WTC11 (cell line): ENCODE results near the gene SHOX. TPM values are rescaled to one million over a fixed set of nuclear protein-coding genes. Genes with fewer than 3 reads are reported as not detected.
"Not testable (repeated sequence)": the region's sequence is repeated elsewhere in the genome, so short reads cannot be mapped to it uniquely, and the experiment has no call there.

Experiments
- ATAC-seq: fragments of 200-7000 bp; cut with Tn5 transposase; 2 replicates; pipeline ENCODE4 v1.10.0; 2021; ENCODE audit warnings: mild to moderate bottlenecking, moderate library complexity
- CTCF ChIA-PET: fragments of 300-600 bp; sonication (Branson Sonifier 250); formaldehyde crosslinking; loops from one replicate; lab custom pipeline; 2021; ENCODE audit warnings: antibody characterized with exemption; lab: Charles Lee
- POLR2A ChIA-PET: fragments of 350-600 bp; sonication (Branson Sonifier 250); formaldehyde crosslinking; loops from one replicate; lab custom pipeline; 2021; ENCODE audit warnings: antibody characterized with exemption; lab: Charles Lee
- DNase-seq: peaks from one replicate; pipeline ENCODE4 v3.0.0; 2021; ENCODE audit warnings: low spot score
- H3K27ac Mint-ChIP-seq: 2 replicates; pipeline ENCODE4 v1.8.0; 2021; ENCODE audit warnings: mixed read lengths
- H3K27me3 Mint-ChIP-seq: 2 replicates; pipeline ENCODE4 v1.8.0; 2021; ENCODE audit warnings: low read depth, mild to moderate bottlenecking, moderate library complexity, mixed read lengths
- H3K36me3 Mint-ChIP-seq: 2 replicates; pipeline ENCODE4 v1.8.0; 2021; ENCODE audit warnings: mixed read lengths
- H3K4me1 Mint-ChIP-seq: 2 replicates; pipeline ENCODE4 v1.8.0; 2022; ENCODE audit warnings: mixed read lengths
- H3K4me3 Mint-ChIP-seq: 2 replicates; pipeline ENCODE4 v1.8.0; 2021; ENCODE audit warnings: mild to moderate bottlenecking, moderate library complexity, mixed read lengths
- H3K9me3 Mint-ChIP-seq: 2 replicates; pipeline ENCODE4 v1.8.0; 2021; ENCODE audit warnings: mixed read lengths
- EMX1 ChIP-seq: fragments of 250-450 bp; sonication (Bioruptor Pico); IDR thresholded peaks from 2 replicates; pipeline ENCODE4 v1.8.0; 2021; ENCODE audit warnings: mild to moderate bottlenecking
- GRHL2 ChIP-seq: fragments of 250-450 bp; sonication (Bioruptor Pico); IDR thresholded peaks from 2 replicates; pipeline ENCODE4 v1.8.0; 2022; ENCODE audit warnings: mild to moderate bottlenecking, moderate library complexity; ENCODE audit not compliant: insufficient replicate concordance, severe bottlenecking
- HMGA2 ChIP-seq: fragments of 250-450 bp; sonication (Bioruptor Pico); IDR thresholded peaks from 2 replicates; pipeline ENCODE4 v1.4.0; 2021; ENCODE audit warnings: mild to moderate bottlenecking, moderate library complexity
- IRF2 ChIP-seq: sonication (generic); formaldehyde crosslinking; IDR thresholded peaks from 2 replicates; pipeline ENCODE4 v1.8.0; 2022; ENCODE audit warnings: low read depth, missing genetic modification reagents, borderline replicate concordance
- JAZF1 ChIP-seq: fragments of 250-450 bp; sonication (Bioruptor Pico); IDR thresholded peaks from 2 replicates; pipeline ENCODE4 v1.9.0; 2021; ENCODE audit warnings: moderate library complexity, mild to moderate bottlenecking, inconsistent platforms
- RORB ChIP-seq: fragments of 250-450 bp; sonication (Bioruptor Pico); IDR thresholded peaks from 2 replicates; pipeline ENCODE4 v1.9.0; 2021; ENCODE audit warnings: mild to moderate bottlenecking
- TEAD4 ChIP-seq: sonication (generic); formaldehyde crosslinking; IDR thresholded peaks from 2 replicates; pipeline ENCODE4 v1.8.0; 2022; ENCODE audit warnings: mild to moderate bottlenecking, missing genetic modification reagents
- TP53 ChIP-seq: sonication (generic); formaldehyde crosslinking; IDR thresholded peaks from 2 replicates; pipeline ENCODE4 v1.8.1; 2023; ENCODE audit warnings: mild to moderate bottlenecking, missing genetic modification reagents
- ZBTB21 ChIP-seq: sonication (generic); formaldehyde crosslinking; IDR thresholded peaks from 2 replicates; pipeline ENCODE4 v1.8.1; 2023; ENCODE audit warnings: mild to moderate bottlenecking, missing genetic modification reagents, borderline replicate concordance
- ZNF138 ChIP-seq: sonication (generic); formaldehyde crosslinking; conservative IDR thresholded peaks from 2 replicates; pipeline ENCODE4 v1.8.1; 2022; ENCODE audit warnings: mild to moderate bottlenecking, moderate library complexity, missing genetic modification reagents
- ZNF232 ChIP-seq: sonication (generic); formaldehyde crosslinking; IDR thresholded peaks from 2 replicates; pipeline ENCODE4 v1.8.0; 2022; ENCODE audit warnings: mild to moderate bottlenecking, missing genetic modification reagents
- ZNF512 ChIP-seq: sonication (generic); formaldehyde crosslinking; IDR thresholded peaks from 2 replicates; pipeline ENCODE4 v1.8.1; 2022; ENCODE audit warnings: missing genetic modification reagents, borderline replicate concordance
- total RNA-seq: library from RNA; stranded (reverse); gene quantifications from 3 replicates; pipeline ENCODE4 v1.2.3, GENCODE V29; 2021
- TF ChIP-seq, protein P1 (sequence below): sonication (generic); formaldehyde crosslinking; conservative IDR thresholded peaks from 2 replicates; pipeline ENCODE4 v1.8.1; 2023; ENCODE audit warnings: mild to moderate bottlenecking, low read depth, missing genetic modification reagents, moderate library complexity
- TF ChIP-seq, protein P2 (sequence below): sonication (generic); formaldehyde crosslinking; IDR thresholded peaks from 2 replicates; pipeline ENCODE4 v1.8.1; 2022; ENCODE audit warnings: low read depth, mild to moderate bottlenecking, moderate library complexity, missing genetic modification reagents, borderline replicate concordance
- TF ChIP-seq, protein P3 (sequence below): fragments of 250-450 bp; sonication (Bioruptor Pico); IDR thresholded peaks from 2 replicates; pipeline ENCODE4 v1.9.0; 2021; ENCODE audit warnings: mild to moderate bottlenecking
- TF ChIP-seq, protein P4 (sequence below): sonication (generic); formaldehyde crosslinking; IDR thresholded peaks from 2 replicates; pipeline ENCODE4 v1.8.1; 2023; ENCODE audit warnings: mild to moderate bottlenecking, missing genetic modification reagents, moderate library complexity

The SHOX gene
- total RNA-seq, 1 experiment from 2014 or later, result 0.09 TPM

GRCh38 chrX:625137-625691 is 5.4 kb upstream of the SHOX start:
- peaks cover 65% of the 10 kb centered on the region for H3K4me1 Mint-ChIP-seq
- no peaks in the 10 kb centered on the region for H3K9me3 Mint-ChIP-seq
- TF ChIP-seq GRHL2 (no peak), EMX1 (CRISPR knock-in tag) (no peak), HMGA2 (CRISPR knock-in tag) (no peak), ZBTB21 (CRISPR knock-in tag) (no peak), RORB (CRISPR knock-in tag) (no peak)
- TF ChIP-seq, protein P1, sequence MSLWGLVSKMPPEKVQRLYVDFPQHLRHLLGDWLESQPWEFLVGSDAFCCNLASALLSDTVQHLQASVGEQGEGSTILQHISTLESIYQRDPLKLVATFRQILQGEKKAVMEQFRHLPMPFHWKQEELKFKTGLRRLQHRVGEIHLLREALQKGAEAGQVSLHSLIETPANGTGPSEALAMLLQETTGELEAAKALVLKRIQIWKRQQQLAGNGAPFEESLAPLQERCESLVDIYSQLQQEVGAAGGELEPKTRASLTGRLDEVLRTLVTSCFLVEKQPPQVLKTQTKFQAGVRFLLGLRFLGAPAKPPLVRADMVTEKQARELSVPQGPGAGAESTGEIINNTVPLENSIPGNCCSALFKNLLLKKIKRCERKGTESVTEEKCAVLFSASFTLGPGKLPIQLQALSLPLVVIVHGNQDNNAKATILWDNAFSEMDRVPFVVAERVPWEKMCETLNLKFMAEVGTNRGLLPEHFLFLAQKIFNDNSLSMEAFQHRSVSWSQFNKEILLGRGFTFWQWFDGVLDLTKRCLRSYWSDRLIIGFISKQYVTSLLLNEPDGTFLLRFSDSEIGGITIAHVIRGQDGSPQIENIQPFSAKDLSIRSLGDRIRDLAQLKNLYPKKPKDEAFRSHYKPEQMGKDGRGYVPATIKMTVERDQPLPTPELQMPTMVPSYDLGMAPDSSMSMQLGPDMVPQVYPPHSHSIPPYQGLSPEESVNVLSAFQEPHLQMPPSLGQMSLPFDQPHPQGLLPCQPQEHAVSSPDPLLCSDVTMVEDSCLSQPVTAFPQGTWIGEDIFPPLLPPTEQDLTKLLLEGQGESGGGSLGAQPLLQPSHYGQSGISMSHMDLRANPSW, result no peak
- TF ChIP-seq, protein P2, sequence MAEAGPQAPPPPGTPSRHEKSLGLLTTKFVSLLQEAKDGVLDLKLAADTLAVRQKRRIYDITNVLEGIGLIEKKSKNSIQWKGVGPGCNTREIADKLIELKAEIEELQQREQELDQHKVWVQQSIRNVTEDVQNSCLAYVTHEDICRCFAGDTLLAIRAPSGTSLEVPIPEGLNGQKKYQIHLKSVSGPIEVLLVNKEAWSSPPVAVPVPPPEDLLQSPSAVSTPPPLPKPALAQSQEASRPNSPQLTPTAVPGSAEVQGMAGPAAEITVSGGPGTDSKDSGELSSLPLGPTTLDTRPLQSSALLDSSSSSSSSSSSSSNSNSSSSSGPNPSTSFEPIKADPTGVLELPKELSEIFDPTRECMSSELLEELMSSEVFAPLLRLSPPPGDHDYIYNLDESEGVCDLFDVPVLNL (CRISPR knock-in tag), result no peak
- TF ChIP-seq, all 79 proteins: peak for 0
- POLR2A ChIA-PET, result no interaction called here
- peaks cover 100% of the 10 kb centered on the region for H3K27me3 Mint-ChIP-seq
- DNase-seq (no peak), ATAC-seq (no peak)
- no peak overlapping the region for H3K27ac Mint-ChIP-seq
- CTCF ChIA-PET, result no interaction called here
- peaks cover 18% of the 10 kb centered on the region for H3K36me3 Mint-ChIP-seq
- peak overlapping the region; percentile 47 for H3K4me3 Mint-ChIP-seq

- DNase-seq, POLR2A ChIA-PET, ATAC-seq, H3K9me3 Mint-ChIP-seq, CTCF ChIA-PET, H3K27ac Mint-ChIP-seq, H3K4me3 Mint-ChIP-seq: not testable (repeated sequence)
- H3K27me3 Mint-ChIP-seq, result peaks cover 100% of the 10 kb centered on the region
- peaks cover 18% of the 10 kb centered on the region for H3K36me3 Mint-ChIP-seq
- peaks cover 65% of the 10 kb centered on the region for H3K4me1 Mint-ChIP-seq
- TF ChIP-seq ZNF512 (CRISPR knock-in tag), result peak; percentile 47; the same call in 1 of the 2 replicates
Observed at GRCh38 chrX:626047-626446, 4.5 kb upstream of the SHOX start.

GRCh38 chrX:626745-627509 is 3.7 kb upstream of the SHOX start:
- DNase-seq, result no peak
- Mint-ChIP-seq H3K9me3 (no peaks in the 10 kb centered on the region), H3K4me3 (peak overlapping the region; percentile 6), H3K27ac (no peak overlapping the region), H3K4me1 (peaks cover 66% of the 10 kb centered on the region), H3K36me3 (peaks cover 18% of the 10 kb centered on the region), H3K27me3 (peaks cover 100% of the 10 kb centered on the region)
- ATAC-seq, result no peak
- CTCF ChIA-PET, result no interaction called here
- POLR2A ChIA-PET, result no interaction called here
- TF ChIP-seq TP53 (CRISPR knock-in tag) (no peak), ZNF512 (CRISPR knock-in tag) (0 out of 2 replicates have a peak, but pooled peaks have one; percentile 73)

DNA sequence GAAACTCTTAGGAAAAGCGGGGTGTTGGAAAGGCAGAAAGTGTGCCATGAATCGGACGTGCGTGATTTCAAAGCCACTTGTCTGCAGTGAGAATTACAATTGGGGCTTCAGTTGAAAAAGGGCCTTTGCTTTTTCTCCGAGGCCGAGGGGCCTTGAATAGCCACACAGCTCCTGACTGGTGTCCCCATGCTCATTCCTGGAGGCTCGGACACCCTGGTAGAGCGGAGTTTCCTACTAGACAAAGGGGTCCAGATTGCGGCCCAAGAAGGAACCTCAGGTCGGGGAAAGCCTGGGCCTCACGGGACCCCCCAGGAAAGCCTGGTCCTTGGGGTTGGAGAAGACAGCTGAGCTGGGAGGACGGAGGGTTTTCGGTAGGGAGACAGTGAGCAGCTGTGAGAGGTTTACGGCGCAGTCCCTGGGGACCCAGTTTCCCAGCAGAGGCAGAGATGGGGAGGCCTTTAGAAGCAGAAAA is 3.0 kb upstream of the SHOX start:
- ChIA-PET CTCF (no interaction called here), POLR2A (no interaction called here)
- DNase-seq (no peak), ATAC-seq (no peak)
- Mint-ChIP-seq H3K9me3 (no peaks in the 10 kb centered on the region), H3K4me1 (peaks cover 65% of the 10 kb centered on the region), H3K36me3 (peaks cover 18% of the 10 kb centered on the region), H3K4me3 (peak overlapping the region; percentile 6), H3K27ac (no peak overlapping the region), H3K27me3 (peaks cover 100% of the 10 kb centered on the region)
- no peak for TF ChIP-seq ZNF232
- no peak for TF ChIP-seq JAZF1 (CRISPR knock-in tag)
- TF ChIP-seq IRF2 (CRISPR knock-in tag), result no peak
- TF ChIP-seq ZNF138, result no peak
- no peak for TF ChIP-seq TEAD4 (CRISPR knock-in tag)
- TF ChIP-seq, protein P3, sequence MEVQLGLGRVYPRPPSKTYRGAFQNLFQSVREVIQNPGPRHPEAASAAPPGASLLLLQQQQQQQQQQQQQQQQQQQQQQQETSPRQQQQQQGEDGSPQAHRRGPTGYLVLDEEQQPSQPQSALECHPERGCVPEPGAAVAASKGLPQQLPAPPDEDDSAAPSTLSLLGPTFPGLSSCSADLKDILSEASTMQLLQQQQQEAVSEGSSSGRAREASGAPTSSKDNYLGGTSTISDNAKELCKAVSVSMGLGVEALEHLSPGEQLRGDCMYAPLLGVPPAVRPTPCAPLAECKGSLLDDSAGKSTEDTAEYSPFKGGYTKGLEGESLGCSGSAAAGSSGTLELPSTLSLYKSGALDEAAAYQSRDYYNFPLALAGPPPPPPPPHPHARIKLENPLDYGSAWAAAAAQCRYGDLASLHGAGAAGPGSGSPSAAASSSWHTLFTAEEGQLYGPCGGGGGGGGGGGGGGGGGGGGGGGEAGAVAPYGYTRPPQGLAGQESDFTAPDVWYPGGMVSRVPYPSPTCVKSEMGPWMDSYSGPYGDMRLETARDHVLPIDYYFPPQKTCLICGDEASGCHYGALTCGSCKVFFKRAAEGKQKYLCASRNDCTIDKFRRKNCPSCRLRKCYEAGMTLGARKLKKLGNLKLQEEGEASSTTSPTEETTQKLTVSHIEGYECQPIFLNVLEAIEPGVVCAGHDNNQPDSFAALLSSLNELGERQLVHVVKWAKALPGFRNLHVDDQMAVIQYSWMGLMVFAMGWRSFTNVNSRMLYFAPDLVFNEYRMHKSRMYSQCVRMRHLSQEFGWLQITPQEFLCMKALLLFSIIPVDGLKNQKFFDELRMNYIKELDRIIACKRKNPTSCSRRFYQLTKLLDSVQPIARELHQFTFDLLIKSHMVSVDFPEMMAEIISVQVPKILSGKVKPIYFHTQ (CRISPR knock-in tag), result no peak
- TF ChIP-seq, protein P4, sequence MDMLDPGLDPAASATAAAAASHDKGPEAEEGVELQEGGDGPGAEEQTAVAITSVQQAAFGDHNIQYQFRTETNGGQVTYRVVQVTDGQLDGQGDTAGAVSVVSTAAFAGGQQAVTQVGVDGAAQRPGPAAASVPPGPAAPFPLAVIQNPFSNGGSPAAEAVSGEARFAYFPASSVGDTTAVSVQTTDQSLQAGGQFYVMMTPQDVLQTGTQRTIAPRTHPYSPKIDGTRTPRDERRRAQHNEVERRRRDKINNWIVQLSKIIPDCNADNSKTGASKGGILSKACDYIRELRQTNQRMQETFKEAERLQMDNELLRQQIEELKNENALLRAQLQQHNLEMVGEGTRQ, result no peak
